Mesenchymal stem cell (in vitro differentiated cells and primary cell): ENCODE data around the gene ADGRV1.
"Not testable (repeated sequence)": the region's sequence is repeated elsewhere in the genome, so short reads cannot be mapped to it uniquely, and the experiment has no call there.

ENCODE experiments used
- DNase-seq: peaks from one replicate; pipeline ENCODE4 v3.0.0-alpha.2; 2013
- H2AFZ ChIP-seq: one replicate; pipeline ENCODE4 v1.6.1; 2013; ENCODE audit warnings: low read depth, mild to moderate bottlenecking, control low read depth, inconsistent platforms, low read length, moderate library complexity
- H2AK5ac ChIP-seq: 2 replicates; pipeline ENCODE4 v1.6.1; 2013; ENCODE audit warnings: low read length, moderate library complexity, mild to moderate bottlenecking, inconsistent platforms; ENCODE audit not compliant: severe bottlenecking
- H2BK120ac ChIP-seq: one replicate; pipeline ENCODE4 v1.6.1; 2013; ENCODE audit warnings: low read depth, mild to moderate bottlenecking, inconsistent platforms, low read length, moderate library complexity
- H2BK12ac ChIP-seq, 2 experiments: one replicate each; pipeline ENCODE4 v1.6.1; 2013; ENCODE audit warnings: inconsistent platforms in 2 of 2, low read length in 2 of 2, mild to moderate bottlenecking in 2 of 2, moderate library complexity in 2 of 2, control low read depth in 1 of 2
- H2BK15ac ChIP-seq: one replicate; pipeline ENCODE4 v1.6.1; 2013; ENCODE audit warnings: mild to moderate bottlenecking, low read depth, inconsistent platforms; ENCODE audit not compliant: poor library complexity, severe bottlenecking
- H2BK5ac ChIP-seq: 2 replicates; pipeline ENCODE4 v1.6.1; 2013; ENCODE audit warnings: low read depth, mild to moderate bottlenecking, low read length, control low read depth, inconsistent platforms; ENCODE audit not compliant: poor library complexity, severe bottlenecking
- H3K14ac ChIP-seq, 2 experiments: one replicate each; pipeline ENCODE4 v1.6.1; 2013; ENCODE audit warnings: inconsistent platforms in 2 of 2, low read length in 2 of 2, control low read depth in 1 of 2, mild to moderate bottlenecking in 1 of 2, moderate library complexity in 1 of 2
- H3K18ac ChIP-seq, 2 experiments: one replicate each; pipeline ENCODE4 v1.6.1; 2013; ENCODE audit warnings: inconsistent platforms in 2 of 2, low read length in 2 of 2, control low read depth in 1 of 2, low read depth in 1 of 2, mild to moderate bottlenecking in 1 of 2
- H3K23ac ChIP-seq, 2 experiments: one replicate each; pipeline ENCODE4 v1.6.1; 2013; ENCODE audit warnings: inconsistent platforms in 2 of 2, low read length in 2 of 2, mild to moderate bottlenecking in 2 of 2, moderate library complexity in 2 of 2, control low read depth in 1 of 2
- H3K27ac ChIP-seq: 2 replicates; pipeline ENCODE4 v1.5.1; 2013; ENCODE audit warnings: mild to moderate bottlenecking, moderate library complexity, low read length, control low read depth, inconsistent platforms; ENCODE audit not compliant: poor library complexity, severe bottlenecking
- H3K27me3 ChIP-seq, 2 experiments: 2 replicates each; pipeline versions ENCODE4 v1.6.1 to v1.7.0; 2013; ENCODE audit warnings: low read length in 2 of 2, mild to moderate bottlenecking in 2 of 2, moderate library complexity in 2 of 2, control low read depth in 1 of 2, inconsistent platforms in 1 of 2; ENCODE audit not compliant: control insufficient read depth in 1 of 2, insufficient read depth in 1 of 2
- H3K36me3 ChIP-seq, 2 experiments: 2 replicates each; pipeline versions ENCODE4 v1.6.1 to v1.7.0; 2013; ENCODE audit warnings: low read length in 2 of 2, control low read depth in 1 of 2, inconsistent platforms in 1 of 2, low read depth in 1 of 2, mild to moderate bottlenecking in 1 of 2; ENCODE audit not compliant: insufficient read depth in 2 of 2, control insufficient read depth in 1 of 2
- H3K4ac ChIP-seq, 2 experiments: one replicate each; pipeline ENCODE4 v1.6.1; 2013; ENCODE audit warnings: inconsistent platforms in 2 of 2, low read length in 2 of 2, mild to moderate bottlenecking in 2 of 2, moderate library complexity in 2 of 2, control low read depth in 1 of 2, low read depth in 1 of 2
- H3K4me1 ChIP-seq: 2 replicates; pipeline ENCODE4 v1.6.1; 2013; ENCODE audit warnings: low read depth, low read length, control low read depth; ENCODE audit not compliant: control insufficient read depth, insufficient read depth
- H3K4me2 ChIP-seq: 2 replicates; pipeline ENCODE4 v1.6.1; 2013; ENCODE audit warnings: low read length, mild to moderate bottlenecking, inconsistent platforms; ENCODE audit not compliant: poor library complexity, severe bottlenecking
- H3K4me3 ChIP-seq, 2 experiments: 2 replicates each; pipeline versions ENCODE4 v1.5.1 to v1.7.0; 2013; ENCODE audit warnings: low read length in 2 of 2, mild to moderate bottlenecking in 2 of 2, control low read depth in 1 of 2, low read depth in 1 of 2; ENCODE audit not compliant: insufficient read depth in 1 of 2
- H3K79me1 ChIP-seq: replicated peaks from 2 replicates; pipeline ENCODE4 v1.6.1; 2013; ENCODE audit warnings: mild to moderate bottlenecking, control low read depth, low read length, inconsistent platforms; ENCODE audit not compliant: poor library complexity, severe bottlenecking
- H3K9ac ChIP-seq: 2 replicates; pipeline ENCODE4 v1.7.0; 2013; ENCODE audit warnings: mild to moderate bottlenecking, low read length, moderate library complexity
- H3K9me3 ChIP-seq: 2 replicates; pipeline ENCODE4 v1.7.0; 2013; ENCODE audit warnings: mild to moderate bottlenecking, low read length; ENCODE audit not compliant: control insufficient read depth
- H4K8ac ChIP-seq: one replicate; pipeline ENCODE4 v1.6.1; 2013; ENCODE audit warnings: inconsistent platforms, mild to moderate bottlenecking, low read length, moderate library complexity
- H4K91ac ChIP-seq: one replicate; pipeline ENCODE4 v1.6.1; 2013; ENCODE audit warnings: mild to moderate bottlenecking, low read length, inconsistent platforms
- WGBS: methylation state at CpG from one replicate; pipeline ENCODE4 v1.1.7; 2013; ENCODE audit warnings: mixed read lengths; 5-methylcytosine and 5-hydroxymethylcytosine counted together

The ADGRV1 gene

GRCh38 chr5:90579905-90580304, 21.3 kb downstream of the ADGRV1 start:
- H3K79me1 ChIP-seq, H3K27me3 ChIP-seq, H2BK12ac ChIP-seq, H3K14ac ChIP-seq, H3K23ac ChIP-seq, H3K9ac ChIP-seq, H3K36me3 ChIP-seq, H3K4ac ChIP-seq, H3K4me1 ChIP-seq, H2BK15ac ChIP-seq, H3K4me3 ChIP-seq, H3K27ac ChIP-seq, H4K8ac ChIP-seq, H2BK120ac ChIP-seq, H3K4me2 ChIP-seq, H2BK5ac ChIP-seq, H3K9me3 ChIP-seq, H3K18ac ChIP-seq, H2AFZ ChIP-seq, H4K91ac ChIP-seq, DNase-seq, H2AK5ac ChIP-seq: not testable (repeated sequence)
- 86% methylated on average over 2 of the region's 2 CpGs for WGBS

- Histone ChIP-seq H3K9me3 (no peaks in the 10 kb centered on the region), H3K4ac (no peak overlapping the region), H3K27ac (no peak overlapping the region), H2BK5ac (no peak overlapping the region), H3K23ac (no peak overlapping the region), H2BK15ac (no peak overlapping the region), H2AK5ac (no peak overlapping the region), H3K27me3 (no peaks in the 10 kb centered on the region), H3K14ac (no peak overlapping the region), H2BK120ac (no peak overlapping the region), H3K4me3 (no peak overlapping the region), H3K9ac (no peak overlapping the region), H4K91ac (no peak overlapping the region), H3K18ac (no peak overlapping the region), H3K4me2 (no peak overlapping the region), H4K8ac (no peak overlapping the region), H3K79me1 (no peaks in the 10 kb centered on the region), H2BK12ac (no peak overlapping the region), H3K36me3 (no peaks in the 10 kb centered on the region), H2AFZ (no peak overlapping the region), H3K4me1 (no peaks in the 10 kb centered on the region)
- WGBS = 56% methylated on average over 2 of the region's 2 CpGs
- DNase-seq = no peak
Observed at GRCh38 chr5:90581956-90582355, 23.4 kb downstream of the ADGRV1 start.

GRCh38 chr5:90585337-90585986, 26.9 kb downstream of the ADGRV1 start:
- H2BK5ac ChIP-seq = no peak overlapping the region
- no peak overlapping the region for H3K9ac ChIP-seq
- no peak overlapping the region for H3K4me3 ChIP-seq
- no peak overlapping the region for H4K91ac ChIP-seq
- H2AK5ac ChIP-seq = no peak overlapping the region
- H2AFZ ChIP-seq = no peak overlapping the region
- H3K79me1 ChIP-seq = no peaks in the 10 kb centered on the region
- H3K4me1 ChIP-seq = no peaks in the 10 kb centered on the region
- H2BK12ac ChIP-seq = no peak overlapping the region
- no peak overlapping the region for H3K4ac ChIP-seq
- H3K9me3 ChIP-seq = no peaks in the 10 kb centered on the region
- H2BK120ac ChIP-seq = no peak overlapping the region
- no peak overlapping the region for H2BK15ac ChIP-seq
- H3K36me3 ChIP-seq = no peaks in the 10 kb centered on the region
- no peak overlapping the region for H3K27ac ChIP-seq
- WGBS = 76% methylated on average over 7 of the region's 7 CpGs
- no peak overlapping the region for H3K23ac ChIP-seq
- H3K27me3 ChIP-seq = peaks cover 3 to 4% of the 10 kb centered on the region in 2 experiments
- no peak overlapping the region for H3K14ac ChIP-seq
- H3K4me2 ChIP-seq = no peak overlapping the region
- H4K8ac ChIP-seq = no peak overlapping the region
- no peak overlapping the region for H3K18ac ChIP-seq
- DNase-seq = no peak

- no peak overlapping the region for H2BK15ac ChIP-seq
- no peak overlapping the region for H4K8ac ChIP-seq
- no peak overlapping the region for H4K91ac ChIP-seq
- H3K23ac ChIP-seq = no peak overlapping the region
- H3K4me1 ChIP-seq = no peaks in the 10 kb centered on the region
- H2AK5ac ChIP-seq = no peak overlapping the region
- H3K14ac ChIP-seq = no peak overlapping the region
- H2BK12ac ChIP-seq = no peak overlapping the region
- no peak overlapping the region for H2AFZ ChIP-seq
- no peaks in the 10 kb centered on the region for H3K36me3 ChIP-seq
- H3K27me3 ChIP-seq = peaks cover 3 to 4% of the 10 kb centered on the region in 2 experiments
- no peak overlapping the region for H3K4me2 ChIP-seq
- WGBS = 96% methylated on average over 2 of the region's 2 CpGs
- no peak for DNase-seq
- no peak overlapping the region for H3K4me3 ChIP-seq
- no peak overlapping the region for H3K9ac ChIP-seq
- H3K27ac ChIP-seq = no peak overlapping the region
- H3K9me3 ChIP-seq = no peaks in the 10 kb centered on the region
- H3K4ac ChIP-seq = no peak overlapping the region
- H3K18ac ChIP-seq = no peak overlapping the region
- no peak overlapping the region for H2BK120ac ChIP-seq
- no peaks in the 10 kb centered on the region for H3K79me1 ChIP-seq
- H2BK5ac ChIP-seq = no peak overlapping the region
Observed at GRCh38 chr5:90586469-90586868, 27.9 kb downstream of the ADGRV1 start.
